Spleen (tissue), 11 donors: Measurements from ENCODE around the gene POLA1. TPM values are rescaled to one million over a fixed set of nuclear protein-coding genes. Genes with fewer than 3 reads are reported as not detected.
"Not testable (repeated sequence)": the region's sequence is repeated elsewhere in the genome, so short reads cannot be mapped to it uniquely, and the experiment has no call there.

Experiments used
- DNase-seq: peaks from one replicate; pipeline ENCODE4 v3.0.0-alpha.2; 2020
- H3K27ac ChIP-seq, 8 donors: fragments of 200-600 bp; sonication (generic) in 7 of 8; 1 replicate in 4 of 8; 2 replicates in 4 of 8; pipeline versions ENCODE4 v1.5.0 to v1.8.0; 2016 to 2021; ENCODE audit warnings: inconsistent platforms in 4 of 8, mild to moderate bottlenecking in 4 of 8, moderate library complexity in 1 of 8
- H3K27me3 ChIP-seq, 7 donors: fragments of 200-600 bp; sonication (generic) in 6 of 7; replicated peaks in 1 of 7; 1 replicate in 4 of 7; 2 replicates in 3 of 7; pipeline versions ENCODE4 v1.5.0 to v1.8.0; 2016 to 2021; ENCODE audit warnings: inconsistent platforms in 3 of 7, mild to moderate bottlenecking in 1 of 7
- H3K36me3 ChIP-seq, 6 donors: fragments of 200-600 bp; sonication (generic) in 5 of 6; 1 replicate in 4 of 6; 2 replicates in 2 of 6; pipeline versions ENCODE4 v1.5.0 to v1.8.0; 2016 to 2021; ENCODE audit warnings: inconsistent platforms in 2 of 6
- H3K4me1 ChIP-seq, 6 donors: fragments of 200-600 bp; sonication (generic) in 5 of 6; 1 replicate in 3 of 6; 2 replicates in 3 of 6; pipeline versions ENCODE4 v1.5.0 to v1.8.0; 2016 to 2021; ENCODE audit warnings: inconsistent platforms in 3 of 6
- H3K4me3 ChIP-seq, 8 donors: fragments of 200-600 bp; sonication (generic) in 7 of 8; 1 replicate in 4 of 8; 2 replicates in 4 of 8; pipeline versions ENCODE4 v1.5.0 to v1.8.0; 2016 to 2021; ENCODE audit warnings: inconsistent platforms in 4 of 8, mild to moderate bottlenecking in 4 of 8, moderate library complexity in 2 of 8
- H3K9me3 ChIP-seq, 8 donors: fragments of 200-600 bp; sonication (generic) in 7 of 8; 1 replicate in 4 of 8; 2 replicates in 4 of 8; pipeline versions ENCODE4 v1.5.0 to v1.8.0; 2016 to 2021; ENCODE audit warnings: inconsistent platforms in 4 of 8
- POLR2A ChIP-seq, 3 donors: fragments of 450-650 bp; IDR thresholded peaks; one replicate each; pipeline ENCODE4 v1.5.1; 2017; ENCODE audit warnings: antibody characterized with exemption in 3 of 3, mild to moderate bottlenecking in 1 of 3
- POLR2AphosphoS5 ChIP-seq, 3 donors: sonication (generic); formaldehyde crosslinking; IDR thresholded peaks; one replicate each; pipeline ENCODE4 v1.5.1; 2017; ENCODE audit warnings: antibody characterized with exemption in 3 of 3
- WGBS, 5 donors: extraction: QIAGEN DNeasy Blood & Tissue Kit in 3 of 5; methylation state at CpG; one replicate each; pipeline versions ENCODE4 v1.1.5 to v1.1.7; 2013 to 2018; 5-methylcytosine and 5-hydroxymethylcytosine counted together
- intact Hi-C: fragments of 100-400 bp; cut with DNase I; formaldehyde crosslinking; loops from one replicate; pipeline ENCODE4 v1.15.0; 2023; ENCODE audit warnings: low total_unique reads
- polyA plus RNA-seq, 3 donors: library from polyadenylated mRNA; stranded (reverse); fragments of 200-250 nt; gene quantifications; one replicate each; pipeline ENCODE4 v1.2.1, GENCODE V29; 2013
- total RNA-seq, 7 donors: library from RNA; depleted of rRNA in 3 of 7; stranded (reverse); fragments of >200 nt in 3 of 7; fragmentation: NEBNext Ultra II Directional in 4 of 7; extraction: Animal tissue kit (Norgen Biotek cat#: 25700) in 4 of 7; gene quantifications; one replicate each; pipeline versions ENCODE4 v1.1.0 to v1.2.1, GENCODE V29; 2016 to 2021
- TF ChIP-seq, protein P1 (sequence below), 11 experiments: fragments of 200-600 bp in 7 of 11; fragments of 450-650 bp in 4 of 11; sonication (generic) in 4 of 11; IDR thresholded peaks in 8 of 11; conservative IDR thresholded peaks in 3 of 11; 1 replicate in 7 of 11; 2 replicates in 4 of 11; pipeline versions ENCODE4 v1.4.0 to v1.8.0; 2016 to 2021; ENCODE audit warnings: antibody characterized with exemption in 11 of 11, inconsistent platforms in 4 of 11, mild to moderate bottlenecking in 1 of 11
- donor health status: healthy with polysubstance abuse.
- donor health status: DM: no; HTN: no; CAD: no; lungs with moderate emphysema.
- donor health status: DM: no; HTN: no; CAD: no.
- donor health status: Bipolar disorder and iron deficiency.
- donor health status: healthy.
- donor health status: DM: no; HTN: no; CAD: no.
- donor health status: DM: yes; HTN: yes; CAD: no.

POLA1 gene
- total and polyA plus RNA-seq, 10 donors: 2.1 to 15.4 (median 10.6) TPM

DNA sequence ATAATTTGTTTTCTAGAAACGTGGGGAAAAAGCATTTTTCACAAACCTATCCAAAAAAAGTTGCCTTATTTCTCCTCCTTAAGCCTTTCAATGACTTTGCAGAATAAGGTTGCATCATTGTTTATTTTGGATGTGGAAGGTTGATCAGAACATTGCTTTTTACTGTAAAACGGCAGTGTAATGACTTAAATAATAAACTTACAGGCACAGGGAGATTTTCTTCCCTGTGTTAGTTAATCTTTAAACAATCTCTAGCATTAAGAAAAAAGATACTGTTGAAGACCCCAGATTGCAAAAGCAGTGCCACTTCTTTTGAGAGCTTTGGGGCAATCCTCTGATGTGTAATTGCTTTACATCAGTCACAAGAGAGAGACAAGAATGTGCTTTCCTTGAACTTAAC, 168.6 kb downstream of the POLA1 start:
- TF ChIP-seq POLR2AphosphoS5 (IDR thresholded peaks at IDR 0.05) (no peak), POLR2A (IDR thresholded peaks at IDR 0.05) (no peak)
- TF ChIP-seq, protein P1, sequence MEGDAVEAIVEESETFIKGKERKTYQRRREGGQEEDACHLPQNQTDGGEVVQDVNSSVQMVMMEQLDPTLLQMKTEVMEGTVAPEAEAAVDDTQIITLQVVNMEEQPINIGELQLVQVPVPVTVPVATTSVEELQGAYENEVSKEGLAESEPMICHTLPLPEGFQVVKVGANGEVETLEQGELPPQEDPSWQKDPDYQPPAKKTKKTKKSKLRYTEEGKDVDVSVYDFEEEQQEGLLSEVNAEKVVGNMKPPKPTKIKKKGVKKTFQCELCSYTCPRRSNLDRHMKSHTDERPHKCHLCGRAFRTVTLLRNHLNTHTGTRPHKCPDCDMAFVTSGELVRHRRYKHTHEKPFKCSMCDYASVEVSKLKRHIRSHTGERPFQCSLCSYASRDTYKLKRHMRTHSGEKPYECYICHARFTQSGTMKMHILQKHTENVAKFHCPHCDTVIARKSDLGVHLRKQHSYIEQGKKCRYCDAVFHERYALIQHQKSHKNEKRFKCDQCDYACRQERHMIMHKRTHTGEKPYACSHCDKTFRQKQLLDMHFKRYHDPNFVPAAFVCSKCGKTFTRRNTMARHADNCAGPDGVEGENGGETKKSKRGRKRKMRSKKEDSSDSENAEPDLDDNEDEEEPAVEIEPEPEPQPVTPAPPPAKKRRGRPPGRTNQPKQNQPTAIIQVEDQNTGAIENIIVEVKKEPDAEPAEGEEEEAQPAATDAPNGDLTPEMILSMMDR (IDR thresholded peaks at IDR 0.05 in 8 of 11, conservative IDR thresholded peaks at IDR 0.05 in 3 of 11): no peak
- Histone ChIP-seq H3K36me3 (no peaks in the 10 kb centered on the region), H3K27ac (no peak overlapping the region), H3K27me3 (no peaks in the 10 kb centered on the region), H3K4me1 (no peaks in the 10 kb centered on the region), H3K4me3 (no peak overlapping the region), H3K9me3 (no peaks in the 10 kb centered on the region)
- intact Hi-C loops: no loop called here
- 51 to 87% (median 77%) methylated on average over 2 of the region's 2 CpGs for WGBS, 5 donors
- DNase-seq: no peak

DNA sequence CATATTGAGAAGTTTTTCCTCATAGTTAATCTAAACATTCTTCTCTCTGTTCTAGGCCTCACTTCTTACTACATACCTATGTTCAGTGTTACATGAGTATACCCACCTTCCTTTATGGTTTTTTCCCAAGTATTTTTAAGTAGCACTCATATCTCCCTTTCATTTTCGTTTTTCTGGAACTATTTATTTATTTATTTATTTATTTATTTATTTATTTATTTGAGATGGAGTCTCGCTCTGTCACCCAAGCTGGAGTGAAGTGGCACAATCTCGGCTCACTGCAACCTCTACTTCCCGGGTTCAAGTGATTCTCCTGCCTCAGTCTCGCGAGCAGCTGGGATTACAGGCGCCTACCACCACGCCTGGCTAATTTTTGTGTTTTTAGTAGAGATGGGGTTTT, 170.1 kb downstream of the POLA1 start:
- H3K9me3 ChIP-seq, H3K4me1 ChIP-seq, H3K36me3 ChIP-seq, DNase-seq, H3K4me3 ChIP-seq, H3K27ac ChIP-seq, H3K27me3 ChIP-seq, intact Hi-C loops: not testable (repeated sequence)
- WGBS, 5 donors: 81 to 99% (median 94%) methylated on average over 8 of the region's 8 CpGs

DNA sequence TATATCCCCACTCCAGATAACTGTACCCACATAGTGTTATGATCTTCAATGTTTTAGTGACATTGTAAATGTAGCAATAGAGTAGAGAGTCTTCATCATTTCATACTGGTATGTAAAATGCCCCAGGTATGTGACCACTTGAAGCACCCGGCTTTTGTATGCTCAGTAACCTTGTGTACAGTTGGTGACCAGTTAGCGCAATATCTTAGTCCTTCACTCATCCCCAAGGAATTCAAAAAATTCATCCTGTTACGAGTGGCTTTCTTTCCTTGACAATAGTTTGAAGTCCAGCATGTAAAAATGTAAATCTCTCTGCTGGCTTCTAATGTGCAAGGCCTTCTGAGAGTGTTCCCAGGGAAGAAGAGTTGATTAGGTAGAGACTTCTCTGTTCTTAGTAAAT, 176.4 kb downstream of the POLA1 start:
- Histone ChIP-seq H3K9me3 (no peaks in the 10 kb centered on the region), H3K4me3 (no peak overlapping the region), H3K27me3 (peaks cover 0 to 5% (median 0%) of the 10 kb centered on the region in 7 donors), H3K27ac (no peak overlapping the region), H3K36me3 (peaks cover 0 to 7% (median 0%) of the 10 kb centered on the region in 6 donors), H3K4me1 (no peaks in the 10 kb centered on the region)
- WGBS, 5 donors: 72 to 100% (median 97%) methylated on average over 1 to 3 of the region's 3 CpGs
- intact Hi-C loops: no loop called here
- no peak for DNase-seq
- TF ChIP-seq POLR2AphosphoS5 (IDR thresholded peaks at IDR 0.05) (no peak), POLR2A (IDR thresholded peaks at IDR 0.05) (no peak)
- TF ChIP-seq, protein P1 (IDR thresholded peaks at IDR 0.05 in 8 of 11, conservative IDR thresholded peaks at IDR 0.05 in 3 of 11): no peak

DNA sequence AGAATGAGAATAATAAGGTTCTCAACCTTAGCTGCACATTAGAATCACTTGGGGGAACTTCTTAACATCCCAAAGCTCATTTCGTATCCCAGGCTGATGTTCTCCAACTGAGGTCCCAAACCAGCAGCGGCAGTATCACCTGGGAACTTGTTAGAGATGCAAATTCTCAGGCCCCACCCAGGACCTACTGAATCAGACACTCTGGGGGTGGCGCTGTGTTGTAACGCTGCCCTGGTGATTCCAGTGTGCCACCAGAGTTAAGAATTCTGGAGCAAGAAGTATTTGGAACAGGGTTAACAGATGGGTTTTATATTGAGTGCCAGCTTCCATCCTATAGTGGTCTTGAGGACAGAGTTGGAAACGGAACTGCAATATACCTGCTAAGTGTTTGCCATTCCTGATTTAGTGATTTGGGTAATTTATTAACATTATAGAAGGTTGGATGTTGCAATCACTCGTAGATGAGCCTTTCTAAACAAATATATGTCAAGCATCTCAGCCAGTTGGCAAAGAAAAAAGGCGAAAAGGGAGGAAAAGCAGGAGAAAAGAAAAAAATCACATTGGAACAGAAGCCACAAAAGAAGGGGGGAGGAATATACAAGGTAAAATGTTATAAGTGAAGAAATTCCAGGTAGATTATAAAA, 181.0 kb downstream of the POLA1 start:
- no peaks in the 10 kb centered on the region for H3K4me1 ChIP-seq
- 63 to 98% (median 89%) methylated on average over 6 to 7 of the region's 7 CpGs for WGBS, 5 donors
- H3K27ac ChIP-seq: no peak overlapping the region
- no peak for DNase-seq
- H3K9me3 ChIP-seq: no peaks in the 10 kb centered on the region
- intact Hi-C loops: no loop called here
- H3K36me3 ChIP-seq: no peaks in the 10 kb centered on the region
- TF ChIP-seq, protein P1 (IDR thresholded peaks at IDR 0.05 in 8 of 11, conservative IDR thresholded peaks at IDR 0.05 in 3 of 11): no peak
- TF ChIP-seq POLR2A (IDR thresholded peaks at IDR 0.05) (no peak), POLR2AphosphoS5 (IDR thresholded peaks at IDR 0.05) (no peak)
- H3K27me3 ChIP-seq: peaks cover 0 to 5% (median 0%) of the 10 kb centered on the region in 7 donors
- H3K4me3 ChIP-seq: no peak overlapping the region
